ENCODE data around the gene FCGBP.
A peak's percentile ranks its signal among the peaks of the same experiment; 100 is the strongest.
"Not testable (repeated sequence)": the region's sequence is repeated elsewhere in the genome, so short reads cannot be mapped to it uniquely, and the experiment has no call there.

The FCGBP gene

GRCh38 chr19:39934584-39935363, at the start of gene FCGBP:
TSS of gene FCGBP (minus strand) at chr19:39934634.
- DNase-seq, result no peak

GRCh38 chr19:39983695-39984300, 49.4 kb upstream of the FCGBP start:
- DNase-seq, result no peak

DNA sequence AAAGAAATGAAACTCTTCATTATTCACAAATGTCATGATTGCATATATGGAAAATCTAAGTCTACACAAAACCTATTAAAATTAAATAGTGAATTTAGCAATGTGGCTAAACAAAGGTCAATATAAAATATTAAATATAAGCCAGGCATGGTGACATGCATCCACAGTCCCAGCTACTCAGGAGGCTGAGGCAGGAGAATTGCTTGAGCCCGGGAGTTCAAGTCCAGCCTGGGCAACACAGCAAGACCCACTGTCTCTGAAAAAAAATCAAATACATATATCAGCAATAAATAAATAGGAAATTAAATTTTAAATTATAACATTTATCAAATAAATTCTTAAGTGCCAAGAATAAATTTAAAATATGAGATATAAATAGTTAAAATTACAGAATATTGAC, 48.4 kb upstream of the FCGBP start:
- no peak for DNase-seq

DNA sequence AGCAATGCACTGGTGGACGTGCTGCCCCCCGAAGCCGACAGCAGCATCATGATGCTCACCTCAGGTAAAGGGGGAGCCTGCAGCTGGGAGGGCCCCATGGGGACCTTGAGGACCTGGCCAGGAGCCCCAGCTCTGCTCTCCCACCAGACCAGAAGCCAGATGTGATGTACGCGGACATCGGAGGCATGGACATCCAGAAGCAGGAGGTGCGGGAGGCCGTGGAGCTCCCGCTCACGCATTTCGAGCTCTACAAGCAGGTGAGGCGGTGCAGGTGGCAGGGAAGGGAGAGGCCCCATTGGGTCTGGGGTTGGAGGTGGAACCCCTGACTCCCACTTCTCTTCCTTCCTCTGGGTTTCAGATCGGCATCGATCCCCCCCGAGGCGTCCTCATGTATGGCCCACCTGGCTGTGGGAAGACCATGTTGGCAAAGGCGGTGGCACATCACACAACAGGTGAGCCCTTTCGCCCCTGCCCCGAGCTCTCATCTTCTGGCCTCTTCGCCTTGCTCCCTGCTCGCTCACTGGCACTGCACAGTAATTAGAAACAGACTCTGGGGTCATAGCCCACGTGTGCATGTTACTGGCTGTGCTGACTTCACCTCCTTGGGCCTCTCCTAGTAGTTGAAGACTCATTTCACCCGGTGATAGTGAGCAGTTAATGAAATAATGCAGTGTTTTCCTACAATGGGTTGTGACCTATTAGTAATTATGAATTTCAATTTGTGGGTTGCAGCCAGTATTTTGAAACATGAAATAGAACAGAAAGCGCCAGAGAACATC, 40.1 kb upstream of the FCGBP start:
- DNase-seq, result no peak

DNA sequence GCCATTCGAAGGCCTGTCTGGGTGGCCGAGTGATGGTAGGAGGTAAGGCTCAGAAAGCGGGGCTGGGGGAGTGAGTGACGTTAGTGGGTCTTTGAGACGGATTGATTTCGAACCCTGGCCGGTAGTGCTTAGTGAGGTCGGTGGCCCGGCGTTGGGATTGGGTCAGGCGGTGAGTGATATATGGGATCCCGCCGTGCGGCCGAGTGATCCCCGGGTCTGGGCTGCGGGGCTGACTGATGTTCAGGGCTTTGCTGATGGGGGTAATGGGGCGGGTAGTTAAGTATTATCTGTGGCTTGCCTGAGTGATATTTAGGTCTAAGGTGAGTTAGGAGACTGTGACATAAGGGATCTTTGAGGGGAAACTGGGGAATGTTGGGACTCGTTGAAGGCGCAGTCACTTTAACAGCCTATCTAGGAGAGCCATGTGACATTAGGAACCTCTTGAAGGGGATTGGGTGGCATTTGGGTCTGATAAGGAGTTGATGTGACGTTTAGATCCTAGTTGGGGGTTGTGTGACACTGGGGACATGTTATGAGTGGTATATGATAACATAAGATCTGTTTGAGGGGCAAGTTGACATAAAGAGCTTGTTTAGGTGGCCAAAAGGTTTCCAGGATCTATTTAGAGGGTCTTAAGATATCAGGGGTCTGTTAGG, 37.1 kb upstream of the FCGBP start:
- DNase-seq, result no peak

DNA sequence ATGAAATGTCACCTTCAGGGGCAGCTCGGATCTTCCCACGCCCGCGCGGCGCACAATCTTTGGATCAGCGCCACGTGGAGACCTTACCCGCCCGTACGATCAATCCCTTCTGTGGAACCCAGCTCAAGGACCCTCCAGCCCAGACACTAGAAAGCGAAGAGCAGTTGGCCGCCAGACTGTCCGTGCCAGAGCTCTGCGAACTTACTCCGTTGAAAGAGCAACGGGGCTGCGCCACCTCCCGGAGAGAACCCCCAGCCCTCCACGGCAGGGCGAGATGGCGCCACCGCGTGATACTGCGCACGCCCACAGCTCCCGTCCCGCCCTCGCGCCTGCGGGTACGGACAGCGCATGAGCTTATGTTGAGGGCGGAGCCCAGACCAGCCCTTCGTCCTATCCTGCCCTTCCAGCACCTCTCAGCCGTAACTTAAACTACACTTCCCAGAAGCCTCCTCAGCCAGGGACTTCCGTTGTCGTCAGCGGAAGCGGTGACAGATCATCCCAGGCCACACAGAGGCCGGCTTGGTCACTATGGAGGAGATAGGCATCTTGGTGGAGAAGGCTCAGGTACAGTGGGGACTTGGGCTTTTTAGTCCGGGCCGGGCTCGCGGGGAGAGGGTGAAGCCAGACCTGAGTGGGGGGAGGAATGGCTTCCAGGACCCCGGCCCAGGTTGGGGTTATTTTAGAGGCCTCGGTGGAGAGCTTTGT, 36.4 kb upstream of the FCGBP start, which contains the start of gene PSMC4:
PSMC4 (plus strand) TSS at position 491 of the 705 bp plus-strand sequence; CDS start at position 529, 38 bp downstream.
- peak; percentile 88 for DNase-seq

- no peak for DNase-seq
Measured at GRCh38 chr19:39970425-39970674, 35.9 kb upstream of the FCGBP start.

DNA sequence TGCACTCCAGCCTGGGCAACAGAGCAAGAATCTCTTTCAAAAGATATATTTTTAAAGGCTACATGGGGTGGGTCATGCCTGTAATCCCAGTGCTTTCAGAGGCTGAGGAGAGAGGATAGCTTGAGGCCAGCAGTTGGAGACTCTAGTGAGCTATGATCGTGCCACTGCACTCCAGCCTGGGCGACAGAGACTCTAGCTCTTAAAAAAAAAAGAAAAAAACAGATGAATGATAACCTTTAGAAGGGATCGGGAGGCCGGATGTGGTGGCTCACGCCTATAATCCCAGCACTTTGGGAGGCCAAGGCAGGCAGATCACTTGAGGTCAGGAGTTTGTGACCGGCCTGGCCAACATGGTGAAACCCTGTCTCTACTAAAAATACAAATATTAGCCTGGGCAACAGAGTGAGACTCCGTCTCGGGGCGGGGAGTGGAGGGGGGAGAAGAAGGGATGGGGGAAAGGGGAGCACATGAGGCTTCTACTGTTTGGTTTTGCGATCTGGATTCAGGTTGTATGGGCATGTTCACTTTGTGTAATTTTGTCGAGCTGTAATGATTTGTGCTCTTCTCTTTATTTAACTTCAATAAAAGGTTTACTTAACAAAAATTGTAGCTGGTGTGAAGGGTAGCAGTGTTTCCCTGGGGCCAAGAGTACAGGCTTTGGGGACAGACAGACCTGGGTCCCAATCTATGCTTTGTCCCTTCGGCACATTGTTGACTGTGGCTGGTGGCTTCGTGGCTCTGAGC, 35.4 kb upstream of the FCGBP start:
- no peak for DNase-seq

DNA sequence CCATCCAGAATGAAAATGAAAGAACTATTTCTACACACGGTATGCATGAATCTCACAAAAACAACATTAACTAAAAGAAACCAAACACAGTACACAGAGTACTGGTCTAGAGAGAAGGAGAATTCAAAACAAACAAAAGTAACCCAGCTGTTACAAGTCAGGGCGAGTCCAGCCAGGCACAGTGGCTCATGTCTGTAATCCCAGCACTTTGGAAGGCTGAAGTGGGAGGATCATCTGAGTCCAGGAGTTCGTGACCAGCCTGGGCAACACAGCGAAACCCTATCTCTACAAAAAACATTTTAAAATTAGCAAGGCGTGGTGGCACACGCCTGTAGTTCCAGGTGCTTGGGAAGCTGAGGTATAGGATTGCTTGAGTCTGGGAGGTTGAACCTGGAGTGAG, 34.8 kb upstream of the FCGBP start:
- DNase-seq, result no peak

DNA sequence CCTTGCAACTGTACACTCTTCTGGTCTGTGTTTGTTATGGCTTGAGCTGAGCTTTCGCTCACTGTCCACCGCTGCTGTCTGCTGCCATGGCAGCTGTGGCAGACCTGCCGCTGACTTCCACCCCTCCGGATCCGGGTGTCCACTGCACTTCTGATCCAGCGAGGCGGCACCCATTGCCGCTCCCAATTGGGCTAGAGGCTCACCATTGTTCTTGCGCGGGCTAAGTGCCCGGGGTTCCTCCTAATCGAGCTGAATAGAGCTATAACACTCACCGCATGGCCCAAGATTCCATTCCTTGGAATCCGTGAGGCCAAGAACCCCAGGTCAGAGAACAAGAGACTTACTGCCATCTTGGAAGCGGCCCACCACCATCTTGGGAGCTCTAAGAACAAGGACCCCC, 34.4 kb upstream of the FCGBP start:
- no peak for DNase-seq

DNA sequence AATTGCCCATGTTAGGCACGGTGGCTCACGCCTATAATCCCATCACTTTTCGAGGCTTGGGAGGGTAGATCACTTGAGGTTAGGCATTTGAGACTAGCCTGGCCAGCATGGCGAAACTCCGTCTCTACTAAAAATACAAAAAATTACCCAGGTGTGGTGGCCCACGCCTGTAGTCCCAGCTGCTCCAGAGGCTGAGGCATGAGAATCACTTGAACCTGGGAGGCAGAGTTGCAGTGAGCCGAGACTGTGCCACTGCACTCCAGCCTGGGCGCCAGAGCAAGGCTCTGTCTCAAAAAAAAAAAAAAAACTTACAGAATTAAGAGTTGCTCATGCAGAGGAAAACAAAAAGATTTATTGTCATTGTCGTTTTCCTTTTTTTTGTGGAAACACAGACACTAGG, 33.1 kb upstream of the FCGBP start:
- no peak for DNase-seq

GRCh38 chr19:39966617-39967016, 32.2 kb upstream of the FCGBP start:
- DNase-seq, result no peak

- no peak for DNase-seq
Measured at GRCh38 chr19:39963898-39964297, 29.5 kb upstream of the FCGBP start.

DNA sequence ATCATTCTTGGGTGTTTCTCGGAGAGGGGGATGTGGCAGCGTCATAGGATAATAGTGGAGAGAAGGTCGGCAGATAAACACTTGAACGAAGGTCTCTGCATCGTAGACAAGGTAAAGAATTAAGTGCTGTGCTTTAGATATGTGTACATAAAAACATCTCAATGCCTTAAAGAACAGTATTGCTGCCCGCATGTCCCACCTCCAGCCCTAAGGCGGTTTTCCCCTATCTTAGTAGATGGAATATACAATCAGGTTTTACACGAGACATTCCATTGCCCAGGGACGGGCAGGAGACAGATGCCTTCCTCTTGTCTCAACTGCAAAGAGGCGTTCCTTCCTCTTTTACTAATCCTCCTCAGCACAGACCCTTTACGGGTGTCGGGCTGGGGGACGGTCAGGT, 25.0 kb upstream of the FCGBP start:
- not testable (repeated sequence) for DNase-seq

- DNase-seq, result not testable (repeated sequence)
Measured at GRCh38 chr19:39958942-39959341, 24.5 kb upstream of the FCGBP start.

GRCh38 chr19:39957886-39958285, 23.5 kb upstream of the FCGBP start:
- DNase-seq, result not testable (repeated sequence)

- DNase-seq, result no peak
Measured at GRCh38 chr19:39953915-39954314, 19.5 kb upstream of the FCGBP start.

GRCh38 chr19:39951686-39952085, 17.3 kb upstream of the FCGBP start:
- DNase-seq, result no peak

DNA sequence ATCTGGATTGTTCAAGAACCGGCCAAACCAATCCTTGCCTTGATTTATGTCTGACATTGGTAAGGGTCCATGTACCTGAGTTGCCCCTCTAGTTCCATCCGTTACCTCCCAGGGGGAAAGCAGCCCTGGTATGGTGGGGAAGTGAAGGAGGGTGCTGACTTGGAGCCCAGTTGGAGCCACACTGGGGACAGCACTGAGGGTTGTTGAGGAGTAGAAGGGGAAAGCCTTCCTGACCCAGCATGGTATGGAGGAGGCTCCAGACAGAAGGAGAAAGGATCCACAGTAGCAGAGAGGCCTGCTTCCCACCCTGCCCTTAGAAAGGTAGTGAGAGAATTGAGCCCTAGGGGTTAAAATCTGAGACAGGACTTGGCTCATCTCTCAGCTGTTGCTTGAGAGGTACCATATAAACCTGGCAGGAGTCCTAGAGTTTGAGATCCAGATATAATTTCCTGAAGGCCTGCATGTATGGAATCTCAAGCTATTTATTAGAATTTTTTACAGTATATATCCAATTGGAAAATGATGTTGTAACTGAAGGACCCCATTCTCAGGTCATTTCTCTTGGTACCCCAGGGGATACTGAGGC, 16.7 kb upstream of the FCGBP start:
- no peak for DNase-seq

DNA sequence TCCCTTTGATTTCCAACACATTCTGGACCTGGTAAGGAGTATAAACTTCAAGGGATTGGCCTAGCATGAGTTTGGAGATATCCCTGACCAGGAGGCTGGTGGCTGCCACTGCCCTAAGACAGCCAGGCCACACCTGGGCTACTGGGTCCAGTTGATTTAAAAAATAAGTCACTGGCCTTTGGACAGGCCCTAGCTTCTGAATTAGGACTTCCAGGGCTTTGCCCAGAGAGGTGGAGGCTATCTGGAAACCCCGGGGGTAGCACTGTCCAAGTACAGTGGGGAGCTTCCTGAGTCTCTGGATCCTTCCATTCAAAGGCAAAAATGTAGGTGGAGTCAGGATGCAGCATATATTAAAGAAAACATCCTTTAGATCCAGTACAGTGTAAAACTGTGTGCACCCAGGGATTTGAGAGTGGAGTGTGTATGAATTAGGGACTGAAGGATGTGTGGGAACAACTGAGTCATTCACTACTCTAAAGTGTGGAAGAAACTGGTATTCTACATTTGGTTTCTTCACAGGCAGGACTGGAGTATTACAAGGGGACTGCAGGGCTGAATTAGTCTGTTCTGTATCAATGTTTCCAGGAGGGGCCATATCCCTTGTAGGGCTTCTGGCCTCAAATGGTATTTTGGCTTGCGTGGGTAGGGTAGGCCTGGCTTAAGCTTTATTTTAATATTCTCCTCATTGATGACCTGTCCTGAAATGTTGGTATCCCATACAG, 14.8 kb upstream of the FCGBP start:
- no peak for DNase-seq

GRCh38 chr19:39946532-39946931, 12.1 kb upstream of the FCGBP start:
- no peak for DNase-seq
